H9 (cell line): ENCODE measurements around the gene PKIB. TPM values are rescaled to one million over a fixed set of nuclear protein-coding genes. Genes with fewer than 3 reads are reported as not detected.

ENCODE experiments used
- DNase-seq: peaks from one replicate; pipeline ENCODE4 v3.0.0-alpha.2; 2017
- H2AFZ ChIP-seq: one replicate; pipeline ENCODE4 v1.6.1; 2013; ENCODE audit warnings: mild to moderate bottlenecking, low read length, control low read depth, moderate library complexity
- H2AK5ac ChIP-seq: 2 replicates; pipeline ENCODE4 v1.6.1; 2013; ENCODE audit warnings: low read length, control low read depth, mixed read lengths; ENCODE audit not compliant: insufficient read length
- H2BK120ac ChIP-seq: one replicate; pipeline ENCODE4 v1.6.1; 2013; ENCODE audit warnings: low read depth, mild to moderate bottlenecking, low read length, control low read depth, inconsistent platforms; ENCODE audit not compliant: poor library complexity, severe bottlenecking
- H2BK12ac ChIP-seq: 2 replicates; pipeline ENCODE4 v1.6.1; 2013; ENCODE audit warnings: low read length, control low read depth, mixed read lengths, low read depth; ENCODE audit not compliant: insufficient read length
- H2BK15ac ChIP-seq: 2 replicates; pipeline ENCODE4 v1.6.1; 2013; ENCODE audit warnings: low read depth, low read length, control low read depth
- H2BK20ac ChIP-seq: one replicate; pipeline ENCODE4 v1.6.1; 2013; ENCODE audit warnings: low read depth, mild to moderate bottlenecking, low read length, control low read depth, inconsistent platforms; ENCODE audit not compliant: poor library complexity, severe bottlenecking
- H2BK5ac ChIP-seq: 2 replicates; pipeline ENCODE4 v1.6.1; 2013; ENCODE audit warnings: low read length, control low read depth, mixed read lengths; ENCODE audit not compliant: insufficient read length
- H3K14ac ChIP-seq: 2 replicates; pipeline ENCODE4 v1.6.1; 2013; ENCODE audit warnings: low read length, control low read depth; ENCODE audit not compliant: insufficient read depth
- H3K18ac ChIP-seq: 2 replicates; pipeline ENCODE4 v1.6.1; 2013; ENCODE audit warnings: low read depth, mild to moderate bottlenecking, mixed read lengths, low read length, control low read depth; ENCODE audit not compliant: insufficient read length
- H3K23ac ChIP-seq: 2 replicates; pipeline ENCODE4 v1.6.1; 2013; ENCODE audit warnings: low read length, control low read depth, mixed read lengths, low read depth; ENCODE audit not compliant: insufficient read length
- H3K23me2 ChIP-seq: 2 replicates; pipeline ENCODE4 v1.6.1; 2013; ENCODE audit warnings: low read depth, mild to moderate bottlenecking, mixed read lengths, low read length, control low read depth; ENCODE audit not compliant: insufficient read length, poor library complexity, severe bottlenecking
- H3K27ac ChIP-seq: 2 replicates; pipeline ENCODE4 v1.5.1; 2013; ENCODE audit warnings: low read length, control low read depth, mixed read lengths, low read depth; ENCODE audit not compliant: insufficient read length
- H3K27me3 ChIP-seq: 2 replicates; pipeline ENCODE4 v1.6.1; 2013; ENCODE audit warnings: low read length, control low read depth, inconsistent platforms; ENCODE audit not compliant: insufficient read depth
- H3K4ac ChIP-seq: 2 replicates; pipeline ENCODE4 v1.6.1; 2013; ENCODE audit warnings: low read depth, mild to moderate bottlenecking, control low read depth, inconsistent platforms, low read length, moderate library complexity
- H3K4me1 ChIP-seq: 2 replicates; pipeline ENCODE4 v1.6.1; 2013; ENCODE audit warnings: low read length, control low read depth, inconsistent platforms; ENCODE audit not compliant: insufficient read depth
- H3K4me2 ChIP-seq: 2 replicates; pipeline ENCODE4 v1.6.1; 2013; ENCODE audit warnings: low read length, control low read depth, mixed read lengths; ENCODE audit not compliant: insufficient read length, insufficient read depth
- H3K56ac ChIP-seq: 2 replicates; pipeline ENCODE4 v1.6.1; 2013; ENCODE audit warnings: low read depth, mild to moderate bottlenecking, mixed read lengths, low read length, control low read depth; ENCODE audit not compliant: insufficient read length
- H3K79me1 ChIP-seq: 2 replicates; pipeline ENCODE4 v1.6.1; 2013; ENCODE audit warnings: low read depth, mild to moderate bottlenecking, moderate library complexity, low read length, control low read depth, inconsistent platforms; ENCODE audit not compliant: insufficient read depth, poor library complexity, severe bottlenecking
- H3K79me2 ChIP-seq: 2 replicates; pipeline ENCODE4 v1.6.1; 2013; ENCODE audit warnings: low read length, control low read depth, inconsistent platforms; ENCODE audit not compliant: insufficient read depth
- H3K9ac ChIP-seq: 2 replicates; pipeline ENCODE4 v1.6.1; 2013; ENCODE audit warnings: low read length, control low read depth, mixed read lengths; ENCODE audit not compliant: insufficient read length; ENCODE audit errors: extremely low read depth
- H3K9me3 ChIP-seq: one replicate; pipeline ENCODE4 v1.6.1; 2013; ENCODE audit warnings: low read depth, low read length, inconsistent platforms; ENCODE audit not compliant: control insufficient read depth
- H3T11ph ChIP-seq: one replicate; pipeline ENCODE4 v1.6.1; 2013; ENCODE audit warnings: mild to moderate bottlenecking, low read length, control low read depth, inconsistent platforms
- H4K20me1 ChIP-seq: one replicate; pipeline ENCODE4 v1.6.1; 2013; ENCODE audit not compliant: control insufficient read depth, insufficient read length, insufficient read depth
- H4K5ac ChIP-seq: 2 replicates; pipeline ENCODE4 v1.6.1; 2013; ENCODE audit warnings: low read depth, mild to moderate bottlenecking, mixed read lengths, low read length, control low read depth; ENCODE audit not compliant: insufficient read length
- H4K8ac ChIP-seq: replicated peaks from 2 replicates; pipeline ENCODE4 v1.6.1; 2013; ENCODE audit warnings: low read length, control low read depth, mixed read lengths, low read depth; ENCODE audit not compliant: insufficient read length
- H4K91ac ChIP-seq: 2 replicates; pipeline ENCODE4 v1.6.1; 2013; ENCODE audit warnings: low read depth, mild to moderate bottlenecking, moderate library complexity, mixed read lengths, low read length, control low read depth; ENCODE audit not compliant: insufficient read length
- H3K27ac Mint-ChIP-seq, 3 experiments: 2 replicates in 2 of 3; 3 replicates in 1 of 3; pipeline ENCODE4 v1.8.0; 2020 to 2021; ENCODE audit warnings: mixed read lengths in 3 of 3, mild to moderate bottlenecking in 1 of 3, moderate library complexity in 1 of 3
- H3K27me3 Mint-ChIP-seq: 2 replicates; pipeline ENCODE4 v1.8.0; 2021; ENCODE audit warnings: low read depth, mild to moderate bottlenecking, moderate library complexity, mixed read lengths
- H3K36me3 Mint-ChIP-seq, 3 experiments: 2 replicates in 2 of 3; 3 replicates in 1 of 3; pipeline ENCODE4 v1.8.0; 2020 to 2021; ENCODE audit warnings: low read depth in 3 of 3, mixed read lengths in 3 of 3; ENCODE audit not compliant: insufficient read depth in 1 of 3
- H3K4me1 Mint-ChIP-seq, 2 experiments: 2 replicates each; pipeline ENCODE4 v1.8.0; 2020; ENCODE audit warnings: mixed read lengths in 2 of 2
- H3K4me3 Mint-ChIP-seq, 2 experiments: 2 replicates in 1 of 2; 3 replicates in 1 of 2; pipeline ENCODE4 v1.8.0; 2020 to 2021; ENCODE audit warnings: mild to moderate bottlenecking in 2 of 2, mixed read lengths in 2 of 2, moderate library complexity in 1 of 2
- H3K9me3 Mint-ChIP-seq, 2 experiments: 2 replicates in 1 of 2; 3 replicates in 1 of 2; pipeline ENCODE4 v1.8.0; 2020; ENCODE audit warnings: mild to moderate bottlenecking in 2 of 2, mixed read lengths in 2 of 2, moderate library complexity in 1 of 2
- CTCF ChIP-seq: fragments of 200-600 bp; sonication (generic); conservative IDR thresholded peaks from 3 replicates; pipeline ENCODE4 v1.8.0; 2021; ENCODE audit warnings: antibody characterized with exemption, mild to moderate bottlenecking
- whole genome bisulfite sequencing: extraction: QIAGEN DNeasy Blood & Tissue Kit; methylation state at CpG from one replicate; pipeline ENCODE4 v1.1.7; 2013; ENCODE audit warnings: missing lambda C conversion rate, low lambda C conversion rate, mixed read lengths; ENCODE audit not compliant: insufficient read length; ENCODE audit errors: extremely low coverage; 5-methylcytosine and 5-hydroxymethylcytosine counted together
- total RNA-seq: library from RNA; stranded (reverse); gene quantifications from 2 replicates; pipeline ENCODE4 v1.2.1, GENCODE V29; 2021

PKIB gene
- total RNA-seq, 1 experiment from 2014 or later = 46.5 TPM

GRCh38 chr6:122673343-122673961 is 63.2 kb downstream of the PKIB start:
- no peak for TF ChIP-seq CTCF
- DNase-seq = no peak

More at GRCh38 chr6:122673343-122673961, 63.2 kb downstream of the PKIB start:
- no peak overlapping the region for H4K91ac ChIP-seq
- H3K9me3 Mint-ChIP-seq = peaks cover 8% of the 10 kb centered on the region in 2 experiments; a peak in 4 of 5 replicates
- H3K79me2 ChIP-seq = no peaks in the 10 kb centered on the region; the same call in 1 of the 2 replicates
- no peak overlapping the region for H2AFZ ChIP-seq
- H3K18ac ChIP-seq = no peak overlapping the region
- H2BK120ac ChIP-seq = no peak overlapping the region
- H3K27ac Mint-ChIP-seq = no peak overlapping the region
- no peaks in the 10 kb centered on the region for H3K4me1 Mint-ChIP-seq
- H3K9me3 ChIP-seq = no peaks in the 10 kb centered on the region
- no peak overlapping the region for H2AK5ac ChIP-seq
- H2BK5ac ChIP-seq = no peak overlapping the region
- H4K8ac ChIP-seq = no peak overlapping the region
- H3K27ac ChIP-seq = no peak overlapping the region
- no peak overlapping the region for H3K4ac ChIP-seq
- no peaks in the 10 kb centered on the region for H3K79me1 ChIP-seq
- H3K9ac ChIP-seq = no peak overlapping the region
- peaks cover 9 to 31% (median 13%) of the 10 kb centered on the region in 3 experiments; a peak in 6 of 7 replicates for H3K36me3 Mint-ChIP-seq
- H3K27me3 ChIP-seq = no peaks in the 10 kb centered on the region
- H3K4me2 ChIP-seq = no peak overlapping the region
- no peak overlapping the region for H3K4me3 Mint-ChIP-seq
- H3K56ac ChIP-seq = no peak overlapping the region
- no CpG with 5 or more reads among the region's 1 CpG for WGBS
- H2BK20ac ChIP-seq = no peak overlapping the region
- H2BK15ac ChIP-seq = no peak overlapping the region
- no peak overlapping the region for H4K5ac ChIP-seq
- no peaks in the 10 kb centered on the region for H4K20me1 ChIP-seq
- no peak overlapping the region for H3K14ac ChIP-seq
- H2BK12ac ChIP-seq = no peak overlapping the region
- H3T11ph ChIP-seq = no peak overlapping the region
- H3K23me2 ChIP-seq = no peaks in the 10 kb centered on the region
- no peaks in the 10 kb centered on the region for H3K27me3 Mint-ChIP-seq
- no peaks in the 10 kb centered on the region for H3K4me1 ChIP-seq
- no peak overlapping the region for H3K23ac ChIP-seq
